GM19468 (cell line): ENCODE results near the gene SMOC2.

ENCODE experiments used
- ATAC-seq: cut with Tn5 transposase; IDR thresholded peaks from one replicate; pipeline ENCODE4 v1.9.1; 2021; ENCODE audit warnings: mild to moderate bottlenecking, moderate library complexity, moderate number of reproducible peaks; ENCODE audit not compliant: unreplicated experiment; ENCODE audit errors: extremely low read depth

Gene SMOC2

DNA sequence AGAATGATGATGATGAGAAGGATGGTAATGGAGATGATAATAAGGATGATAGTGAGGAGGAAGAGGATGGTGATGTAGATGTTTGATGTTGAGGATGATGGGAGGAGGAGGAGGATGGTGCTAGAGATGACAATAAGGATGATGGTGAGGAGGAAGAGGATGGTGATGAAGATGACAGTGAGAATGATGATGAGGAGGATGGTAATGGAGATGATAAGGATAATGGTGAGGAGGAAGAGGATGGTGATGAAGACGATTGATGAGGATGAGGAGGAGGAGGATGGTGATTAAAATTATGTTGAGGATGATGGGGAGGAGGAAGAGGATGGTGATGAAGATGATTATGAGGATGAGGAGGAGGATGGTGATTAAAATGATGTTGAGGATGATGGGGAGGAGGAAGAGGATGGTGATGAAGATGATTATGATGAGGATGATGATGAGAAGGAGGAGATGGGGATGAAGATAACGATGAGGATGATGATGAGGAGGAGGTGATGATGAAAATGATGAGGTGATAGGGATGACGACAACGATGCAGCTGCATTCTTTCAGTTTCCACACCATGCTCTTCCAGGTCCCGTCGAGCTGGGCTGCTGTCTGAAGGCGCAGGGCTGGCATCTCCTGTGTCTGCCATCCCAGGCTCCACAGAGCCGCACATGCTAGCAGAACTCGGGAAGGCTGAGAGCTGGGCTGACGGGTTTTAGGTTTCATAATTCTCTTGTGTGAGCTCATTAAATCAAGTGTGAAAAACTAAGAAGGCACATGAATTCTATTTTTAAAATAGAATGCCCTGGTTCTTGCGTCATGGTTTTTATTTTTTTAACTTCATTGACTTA, 274.9 kb downstream of the SMOC2 start:
- no peak for ATAC-seq

DNA sequence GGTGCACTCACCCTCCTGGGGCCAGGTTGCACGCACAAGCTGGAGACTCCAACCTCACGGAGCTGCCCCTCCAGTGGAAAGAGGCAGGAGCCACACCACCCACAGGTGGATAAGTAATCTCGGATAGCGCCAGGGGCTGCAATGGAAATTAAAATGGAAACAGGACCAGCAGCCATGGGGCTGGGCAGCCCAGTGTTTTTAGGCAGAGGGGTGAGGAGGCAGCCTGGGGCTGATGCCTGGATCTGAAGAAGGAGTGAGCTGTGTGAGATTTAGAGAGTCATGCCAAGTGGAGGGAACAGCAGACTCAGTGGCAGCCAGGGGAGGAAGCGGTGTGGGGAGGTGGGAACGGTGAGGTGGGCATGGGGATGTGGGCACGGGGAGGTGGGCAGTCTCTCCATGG, 275.6 kb downstream of the SMOC2 start:
- ATAC-seq = no peak

DNA sequence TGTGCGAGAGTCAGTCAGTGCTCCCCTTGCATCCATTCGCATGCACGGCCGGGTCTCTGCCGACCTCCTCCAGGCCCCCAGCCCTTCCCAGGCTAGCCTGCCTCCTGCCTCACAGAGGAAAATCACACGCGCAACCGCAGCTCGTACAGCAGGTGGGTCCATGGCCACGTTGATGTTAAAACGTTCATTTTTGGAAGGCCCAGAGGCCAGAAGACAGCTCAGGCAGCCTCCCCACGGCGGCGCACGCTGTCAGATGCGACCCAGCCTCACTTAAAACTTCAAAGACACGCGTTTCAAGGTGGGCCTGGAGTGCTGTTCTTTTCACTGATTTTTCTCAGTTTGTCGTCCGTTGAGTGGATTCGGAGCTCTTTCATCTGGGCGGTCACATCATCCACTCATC, 276.5 kb downstream of the SMOC2 start:
- ATAC-seq = no peak
